Measurements from ENCODE around the gene STPG2.
A peak's percentile ranks its signal among the peaks of the same experiment; 100 is the strongest.

Gene STPG2

DNA sequence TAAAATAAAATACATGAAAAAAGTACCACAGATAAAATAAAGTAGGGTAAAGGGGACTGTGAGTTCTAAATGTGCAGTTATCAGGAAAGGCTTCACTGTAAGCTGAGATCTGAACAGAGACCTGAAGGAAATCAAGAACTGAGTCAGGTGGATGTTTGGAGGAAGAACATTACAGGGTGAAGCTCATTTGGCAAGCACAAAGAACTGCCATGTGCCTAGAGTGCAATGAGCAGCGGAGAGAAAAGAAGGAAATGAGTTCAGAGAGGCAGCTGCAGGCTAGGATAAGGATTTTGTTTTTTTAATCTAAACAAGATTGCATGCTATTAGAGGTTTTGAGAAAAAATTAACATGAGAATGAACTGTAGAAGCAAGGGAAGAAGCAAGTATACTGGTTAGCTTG is 373.1 kb downstream of the STPG2 start:
- DNase-seq = no peak
- TF ChIP-seq POLR2A (IDR thresholded peaks at IDR 0.05; ENCODE audit: low read length) (no peak), GATA1 (IDR thresholded peaks at IDR 0.05; ENCODE audit: low read depth, low read length) (no peak)

DNA sequence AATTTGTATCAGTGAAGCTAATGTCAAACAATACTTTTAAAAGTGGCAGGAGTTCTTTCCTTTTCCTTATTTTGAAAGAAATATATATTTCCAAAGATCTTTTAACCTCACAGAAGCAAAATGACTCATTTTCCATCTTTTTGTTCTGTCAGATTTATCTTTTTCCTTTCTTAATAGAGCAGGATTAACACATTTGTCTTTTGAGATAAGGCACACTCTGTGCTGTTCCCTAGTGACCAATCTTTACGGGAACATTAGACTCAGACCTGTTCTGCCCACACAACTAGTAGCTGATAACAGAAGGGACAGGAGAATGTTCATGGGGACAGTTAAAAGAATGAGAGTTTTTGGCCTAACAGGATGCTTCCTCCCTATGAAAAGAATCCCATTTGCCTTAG is 381.2 kb downstream of the STPG2 start:
- DNase-seq = no peak
- TF ChIP-seq GATA1 (IDR thresholded peaks at IDR 0.05; ENCODE audit: low read depth, low read length) = no peak
- TF ChIP-seq POLR2A (IDR thresholded peaks at IDR 0.05; ENCODE audit: low read length) = no peak

DNA sequence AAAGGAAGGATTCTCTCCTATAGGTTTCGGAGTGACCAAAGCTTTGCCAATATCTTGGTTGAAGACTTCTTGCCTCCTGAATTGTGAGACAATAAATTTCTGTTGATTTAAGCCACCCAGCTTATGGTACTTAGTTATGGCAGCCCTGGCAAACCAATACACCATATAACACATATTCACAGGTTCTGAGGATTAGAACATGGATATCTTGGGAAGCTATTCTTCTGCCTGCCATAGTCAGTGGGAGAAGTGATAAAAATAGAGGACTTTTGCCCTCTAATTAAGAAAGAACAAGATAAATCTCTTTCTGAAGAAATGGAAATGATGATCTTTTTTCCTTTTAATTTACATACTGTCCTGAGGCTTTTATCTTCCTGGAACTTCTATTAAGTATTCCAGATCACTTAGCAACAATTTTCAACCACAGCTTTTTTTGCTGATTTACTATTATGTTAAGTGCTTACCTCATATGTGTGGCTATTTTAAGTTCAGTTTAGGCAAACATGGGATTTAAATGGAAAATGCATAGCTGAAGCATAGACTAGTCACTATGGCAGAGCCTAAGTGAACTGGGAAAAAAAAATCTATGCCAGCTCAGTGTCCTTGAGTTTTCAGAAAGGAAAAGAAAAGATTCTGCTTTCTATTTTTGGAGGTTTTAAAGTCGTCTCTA is 381.7 kb downstream of the STPG2 start:
- DNase-seq = no peak
- TF ChIP-seq GATA1 (IDR thresholded peaks at IDR 0.05; ENCODE audit: low read depth, low read length) (no peak), POLR2A (IDR thresholded peaks at IDR 0.05; ENCODE audit: low read length) (no peak)

- no peak for DNase-seq
- no peak for TF ChIP-seq GATA1 (IDR thresholded peaks at IDR 0.05; ENCODE audit: low read depth, low read length)
- no peak for TF ChIP-seq POLR2A (IDR thresholded peaks at IDR 0.05; ENCODE audit: low read length)
Measured at GRCh38 chr4:97759785-97760184, 383.5 kb downstream of the STPG2 start.

DNA sequence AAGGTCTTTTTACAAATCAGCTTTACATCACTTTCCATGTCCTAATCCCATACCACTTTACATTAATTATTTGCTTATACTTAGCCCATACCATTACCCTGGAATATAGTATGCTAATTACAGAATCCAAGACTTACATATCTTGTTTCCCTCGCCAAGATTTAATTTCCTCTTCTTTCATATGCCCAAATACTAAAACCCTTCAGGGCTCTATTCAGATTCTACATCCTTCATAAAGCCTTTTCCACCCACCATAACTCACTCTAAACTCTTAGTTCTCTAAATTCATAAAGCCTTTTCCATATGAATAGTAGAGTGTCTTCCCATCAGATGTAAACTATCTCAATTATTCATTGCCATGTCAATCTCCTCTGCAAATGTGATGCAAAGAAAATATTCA is 390.7 kb downstream of the STPG2 start:
- no peak for DNase-seq
- TF ChIP-seq GATA1 (IDR thresholded peaks at IDR 0.05; ENCODE audit: low read depth, low read length) (no peak), POLR2A (IDR thresholded peaks at IDR 0.05; ENCODE audit: low read length) (no peak)

DNA sequence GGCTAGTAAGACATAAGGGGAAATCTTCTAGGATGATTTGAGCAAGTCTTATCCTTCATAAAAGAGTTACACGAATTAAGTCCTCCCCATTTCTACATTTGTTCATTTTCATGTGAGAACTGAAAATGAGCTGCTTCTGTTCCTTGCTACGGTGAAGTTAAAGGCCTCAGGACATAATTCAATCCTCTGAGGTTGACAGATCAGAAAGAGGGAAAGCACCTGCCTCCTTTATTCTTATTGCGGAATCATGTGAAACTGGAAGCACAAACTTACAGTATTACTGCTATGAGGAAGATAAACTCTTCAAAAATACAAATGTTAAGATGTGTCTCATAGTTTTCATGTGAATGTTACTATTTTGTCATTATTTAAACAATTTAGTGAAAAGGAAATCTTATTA is 395.3 kb downstream of the STPG2 start:
- no peak for DNase-seq
- TF ChIP-seq POLR2A (IDR thresholded peaks at IDR 0.05; ENCODE audit: low read length) (no peak), GATA1 (IDR thresholded peaks at IDR 0.05; ENCODE audit: low read depth, low read length) (no peak)

- TF ChIP-seq GATA1 (IDR thresholded peaks at IDR 0.05; ENCODE audit: low read depth, low read length) (no peak), POLR2A (IDR thresholded peaks at IDR 0.05; ENCODE audit: low read length) (no peak)
- peak; percentile 57 to 65 for DNase-seq
Measured at GRCh38 chr4:97720869-97721432, 422.3 kb downstream of the STPG2 start.

DNA sequence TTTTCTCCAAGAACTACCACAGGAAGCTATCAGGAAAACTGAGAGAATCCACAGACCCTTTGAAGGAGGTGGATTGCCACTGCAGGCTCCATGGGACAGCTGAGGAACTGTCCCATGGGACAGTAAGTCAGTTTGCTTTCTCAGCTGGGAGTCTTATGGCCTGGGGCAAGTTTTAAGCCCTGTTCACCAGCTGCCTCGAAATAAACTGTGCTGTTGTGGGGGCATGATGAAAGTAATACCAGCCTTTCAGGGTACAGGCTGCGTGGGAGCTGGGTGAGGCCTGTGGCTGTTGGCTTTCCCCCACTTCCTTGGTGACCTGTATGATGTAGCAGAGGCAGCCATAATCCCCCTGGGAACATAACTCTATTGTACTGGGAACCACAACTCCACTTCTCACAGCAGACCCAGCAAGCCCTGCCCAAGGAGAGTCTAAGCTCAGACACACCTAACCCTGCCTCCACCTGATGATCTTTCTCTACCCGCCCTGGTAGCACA is 452.1 kb downstream of the STPG2 start:
- DNase-seq = no peak

GRCh38 chr4:97670703-97671269 is 472.5 kb downstream of the STPG2 start:
- no peak for DNase-seq
- TF ChIP-seq POLR2A (IDR thresholded peaks at IDR 0.05; ENCODE audit: low read length) = no peak
- no peak for TF ChIP-seq GATA1 (IDR thresholded peaks at IDR 0.05; ENCODE audit: low read depth, low read length)

More for the DNA sequence above, 452.1 kb downstream of the STPG2 start:
- no peak for TF ChIP-seq GATA1 (IDR thresholded peaks at IDR 0.05; ENCODE audit: low read depth, low read length)
- TF ChIP-seq POLR2A (IDR thresholded peaks at IDR 0.05; ENCODE audit: low read length) = no peak

- no peak for DNase-seq
- no peak for TF ChIP-seq POLR2A (IDR thresholded peaks at IDR 0.05; ENCODE audit: low read length)
- TF ChIP-seq GATA1 (IDR thresholded peaks at IDR 0.05; ENCODE audit: low read depth, low read length) = no peak
Measured at GRCh38 chr4:97665553-97665952, 477.7 kb downstream of the STPG2 start.

- TF ChIP-seq POLR2A (IDR thresholded peaks at IDR 0.05; ENCODE audit: low read length) (no peak), GATA1 (IDR thresholded peaks at IDR 0.05; ENCODE audit: low read depth, low read length) (no peak)
- no peak for DNase-seq
Measured at GRCh38 chr4:97664741-97665140, 478.5 kb downstream of the STPG2 start.

GRCh38 chr4:97662133-97662532 is 481.1 kb downstream of the STPG2 start:
- no peak for TF ChIP-seq POLR2A (IDR thresholded peaks at IDR 0.05; ENCODE audit: low read length)
- TF ChIP-seq GATA1 (IDR thresholded peaks at IDR 0.05; ENCODE audit: low read depth, low read length) = no peak
- no peak for DNase-seq

DNA sequence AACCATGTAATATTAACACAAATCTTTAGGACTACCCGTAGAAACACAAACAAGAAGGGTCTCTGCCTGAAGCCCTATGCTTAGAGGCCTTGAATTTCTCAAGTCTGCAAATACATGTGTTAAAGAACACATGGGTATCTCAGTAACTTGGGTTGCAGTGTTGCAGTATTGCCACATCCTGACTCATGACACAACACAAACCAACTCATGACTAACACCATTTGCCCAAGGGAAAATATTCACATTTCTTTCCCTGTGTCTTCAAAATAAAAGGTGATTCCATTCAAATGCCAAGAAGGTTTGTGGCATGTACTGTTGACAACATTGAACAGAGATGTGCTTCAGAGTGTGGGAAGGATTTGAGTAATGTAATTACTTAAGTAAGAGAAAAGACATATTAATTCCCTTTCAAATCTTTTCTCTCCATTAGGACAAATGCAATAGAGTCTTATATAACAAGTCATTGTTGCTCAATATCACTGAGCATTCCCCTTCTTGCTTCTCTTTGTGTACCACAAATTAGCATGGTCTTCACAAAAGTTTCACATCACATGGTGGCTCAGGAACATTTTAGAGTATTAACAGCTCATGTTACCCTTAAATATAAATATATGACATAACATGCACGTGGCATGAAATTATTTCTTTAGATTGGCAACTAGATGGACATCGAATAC is 487.1 kb downstream of the STPG2 start:
- TF ChIP-seq POLR2A (IDR thresholded peaks at IDR 0.05; ENCODE audit: low read length) = no peak
- no peak for TF ChIP-seq GATA1 (IDR thresholded peaks at IDR 0.05; ENCODE audit: low read depth, low read length)
- DNase-seq = no peak

DNA sequence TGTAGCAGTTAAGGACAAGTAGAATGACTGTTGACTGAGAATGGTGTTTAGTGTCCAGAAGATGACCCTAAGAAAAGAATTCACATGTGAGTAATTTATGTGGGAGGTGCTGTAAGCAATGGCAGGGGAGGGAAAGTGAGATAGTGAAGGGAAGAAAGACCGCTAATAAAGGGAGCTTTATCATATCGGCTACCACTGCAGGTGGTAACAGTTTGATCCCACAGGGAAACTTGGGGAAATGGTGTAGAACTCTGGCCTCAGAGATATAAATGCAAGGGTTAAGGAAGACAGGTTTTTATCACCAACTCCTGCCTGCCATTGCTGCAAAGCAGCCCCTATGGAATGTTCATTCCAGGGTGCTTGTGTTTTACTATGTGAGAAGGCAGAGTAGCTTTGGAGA is 489.6 kb downstream of the STPG2 start:
- TF ChIP-seq GATA1 (IDR thresholded peaks at IDR 0.05; ENCODE audit: low read depth, low read length) (no peak), POLR2A (IDR thresholded peaks at IDR 0.05; ENCODE audit: low read length) (no peak)
- DNase-seq = no peak

All from erythroblast (primary cell).